CD8-positive, alpha-beta memory T cell (primary cell): Measurements from ENCODE around the gene EFCAB13. TPM values are rescaled to one million over a fixed set of nuclear protein-coding genes. Genes with fewer than 3 reads are reported as not detected.
"Not testable (repeated sequence)": the region's sequence is repeated elsewhere in the genome, so short reads cannot be mapped to it uniquely, and the experiment has no call there.

ENCODE experiments used
- CTCF ChIA-PET: fragments of 350-600 bp; sonication (Branson Sonifier 250); formaldehyde crosslinking; loops from one replicate; lab custom pipeline; 2021; ENCODE audit warnings: antibody characterized with exemption; lab: Charles Lee
- POLR2A ChIA-PET: fragments of 350-600 bp; sonication (Branson Sonifier 250); formaldehyde crosslinking; loops from one replicate; lab custom pipeline; 2021; ENCODE audit warnings: antibody characterized with exemption; lab: Charles Lee
- DNase-seq, 5 donors: peaks; one replicate each; pipeline versions ENCODE4 v3.0.0 to v3.0.0-alpha.2; 2020 to 2022; ENCODE audit warnings: mixed read lengths in 1 of 5
- H3K27ac ChIP-seq: one replicate; pipeline ENCODE4 v1.7.0; 2013; ENCODE audit warnings: low read depth, mild to moderate bottlenecking, low read length, moderate library complexity
- H3K27me3 ChIP-seq: 2 replicates; pipeline ENCODE4 v1.7.0; 2013; ENCODE audit warnings: low read length, mild to moderate bottlenecking; ENCODE audit not compliant: insufficient read depth, poor library complexity, severe bottlenecking
- H3K36me3 ChIP-seq: 2 replicates; pipeline ENCODE4 v1.7.0; 2013; ENCODE audit warnings: mild to moderate bottlenecking, low read length, moderate library complexity; ENCODE audit not compliant: insufficient read depth
- H3K4me1 ChIP-seq: 2 replicates; pipeline ENCODE4 v1.7.0; 2013; ENCODE audit warnings: mild to moderate bottlenecking, low read length, moderate library complexity; ENCODE audit not compliant: insufficient read depth
- H3K4me3 ChIP-seq: 2 replicates; pipeline ENCODE4 v1.7.0; 2013; ENCODE audit warnings: mild to moderate bottlenecking, low read length
- H3K9me3 ChIP-seq: 2 replicates; pipeline ENCODE4 v1.7.0; 2013; ENCODE audit warnings: mild to moderate bottlenecking, low read length
- H3K27ac Mint-ChIP-seq, 8 donors: one replicate each; pipeline ENCODE4 v1.8.0; 2020 to 2021; ENCODE audit warnings: mixed read lengths in 8 of 8, mild to moderate bottlenecking in 6 of 8, inconsistent platforms in 3 of 8, moderate library complexity in 3 of 8
- H3K27me3 Mint-ChIP-seq, 2 donors: one replicate each; pipeline ENCODE4 v1.8.0; 2020 to 2021; ENCODE audit warnings: mixed read lengths in 2 of 2, mild to moderate bottlenecking in 1 of 2, moderate library complexity in 1 of 2
- H3K36me3 Mint-ChIP-seq, 3 donors: one replicate each; pipeline ENCODE4 v1.8.0; 2020 to 2021; ENCODE audit warnings: mixed read lengths in 3 of 3, inconsistent platforms in 1 of 3, mild to moderate bottlenecking in 1 of 3
- H3K4me1 Mint-ChIP-seq, 3 donors: one replicate each; pipeline ENCODE4 v1.8.0; 2020 to 2021; ENCODE audit warnings: mixed read lengths in 3 of 3, inconsistent platforms in 1 of 3, mild to moderate bottlenecking in 1 of 3
- H3K4me3 Mint-ChIP-seq, 7 donors: one replicate each; pipeline ENCODE4 v1.8.0; 2020 to 2021; ENCODE audit warnings: mixed read lengths in 7 of 7, mild to moderate bottlenecking in 6 of 7, moderate library complexity in 4 of 7, inconsistent platforms in 2 of 7
- H3K9me3 Mint-ChIP-seq, 5 donors: one replicate each; pipeline ENCODE4 v1.8.0; 2020 to 2022; ENCODE audit warnings: mixed read lengths in 5 of 5, mild to moderate bottlenecking in 3 of 5, moderate library complexity in 2 of 5, inconsistent platforms in 1 of 5
- polyA plus RNA-seq: library from polyadenylated mRNA; unstranded; fragments of 300-500 nt; fragmentation: Illumina TruSeq; gene quantifications from one replicate; pipeline ENCODE4 v1.2.3, GENCODE V29; 2021
- total RNA-seq, 2 experiments: library from RNA; stranded (reverse); gene quantifications; one replicate each; pipeline ENCODE4 v1.2.3, GENCODE V29; 2021

EFCAB13 gene
- total and polyA plus RNA-seq, 3 experiments from 2014 or later = 1.4 to 4.8 (median 4.0) TPM

GRCh38 chr17:47427985-47428384, 104.2 kb downstream of the EFCAB13 start:
- ChIA-PET CTCF (no interaction called here), POLR2A (no interaction called here)
- H3K9me3 ChIP-seq = no peaks in the 10 kb centered on the region
- H3K36me3 ChIP-seq = no peaks in the 10 kb centered on the region
- H3K4me3 ChIP-seq = no peak overlapping the region
- Mint-ChIP-seq H3K27ac (no peak overlapping the region), H3K36me3 (peaks cover 9 to 16% (median 10%) of the 10 kb centered on the region in 3 donors), H3K4me3 (no peak overlapping the region), H3K9me3 (peaks cover 0 to 4% (median 0%) of the 10 kb centered on the region in 5 donors), H3K27me3 (peaks cover 15 to 19% of the 10 kb centered on the region in 2 donors), H3K4me1 (peaks cover 4 to 15% (median 8%) of the 10 kb centered on the region in 3 donors)
- H3K4me1 ChIP-seq = no peaks in the 10 kb centered on the region
- DNase-seq = no peak
- H3K27ac ChIP-seq = no peak overlapping the region
- no peaks in the 10 kb centered on the region for H3K27me3 ChIP-seq

DNA sequence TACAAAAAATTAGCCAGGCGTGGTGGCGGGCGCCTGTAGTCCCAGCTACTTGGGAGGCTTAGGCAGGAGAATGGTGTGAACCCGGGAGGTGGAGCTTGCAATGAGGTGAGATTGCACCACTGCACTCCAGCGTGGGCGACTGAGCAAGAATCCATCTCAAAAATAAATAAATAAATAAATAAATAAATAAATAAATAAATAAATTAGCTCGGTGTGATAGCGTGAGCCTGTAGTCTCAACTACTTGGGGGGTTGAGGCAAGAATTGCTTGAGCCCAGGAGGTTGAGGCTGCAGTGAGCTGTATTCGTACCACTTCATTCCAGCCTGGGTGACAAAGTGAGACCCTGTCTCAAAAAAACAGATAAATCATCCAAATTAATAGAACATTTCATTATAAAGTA, 108.5 kb downstream of the EFCAB13 start:
- H3K27ac Mint-ChIP-seq, H3K4me1 ChIP-seq, H3K4me1 Mint-ChIP-seq, H3K9me3 ChIP-seq, CTCF ChIA-PET, H3K27ac ChIP-seq, H3K4me3 ChIP-seq, H3K36me3 ChIP-seq, POLR2A ChIA-PET, H3K27me3 Mint-ChIP-seq, H3K27me3 ChIP-seq, H3K4me3 Mint-ChIP-seq, DNase-seq: not testable (repeated sequence)
- Mint-ChIP-seq H3K9me3 (peaks cover 4 to 13% (median 12%) of the 10 kb centered on the region in 5 donors), H3K36me3 (peaks cover 2 to 25% (median 3%) of the 10 kb centered on the region in 3 donors)

- no peak overlapping the region for H3K27ac ChIP-seq
- CTCF ChIA-PET = no interaction called here
- peaks cover 0 to 21% (median 4%) of the 10 kb centered on the region in 3 donors for H3K36me3 Mint-ChIP-seq
- no peaks in the 10 kb centered on the region for H3K9me3 Mint-ChIP-seq
- H3K27me3 ChIP-seq = no peaks in the 10 kb centered on the region
- no peak for DNase-seq
- H3K9me3 ChIP-seq = no peaks in the 10 kb centered on the region
- H3K4me3 ChIP-seq = no peak overlapping the region
- H3K36me3 ChIP-seq = no peaks in the 10 kb centered on the region
- no peak overlapping the region for H3K27ac Mint-ChIP-seq
- no peaks in the 10 kb centered on the region for H3K4me1 ChIP-seq
- H3K4me1 Mint-ChIP-seq = no peaks in the 10 kb centered on the region
- POLR2A ChIA-PET = no interaction called here
- no peaks in the 10 kb centered on the region for H3K27me3 Mint-ChIP-seq
- H3K4me3 Mint-ChIP-seq = no peak overlapping the region
These were observed 141.4 kb downstream of the EFCAB13 start for GRCh38 chr17:47465165-47465564.

DNA sequence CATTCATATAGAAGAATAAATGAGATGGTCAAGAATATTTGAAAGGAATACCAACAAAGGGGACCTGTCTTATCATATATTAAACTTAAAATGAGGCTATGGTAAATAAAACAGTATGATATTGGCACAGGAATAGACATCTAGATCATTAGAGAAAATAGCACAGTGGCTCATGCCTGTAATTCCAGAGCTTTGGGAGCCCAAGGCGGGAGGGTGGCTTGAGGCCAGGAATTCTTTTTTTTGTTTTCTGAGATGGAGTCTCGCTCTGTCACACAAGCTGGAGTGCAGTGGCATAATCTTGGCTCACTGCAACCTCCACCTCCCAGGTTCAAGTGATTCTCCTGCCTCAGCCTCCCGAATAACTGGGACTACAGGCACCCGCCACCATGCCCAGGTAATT, 143.2 kb downstream of the EFCAB13 start:
- H3K4me3 ChIP-seq, DNase-seq, H3K27me3 Mint-ChIP-seq, CTCF ChIA-PET, H3K27ac ChIP-seq, H3K4me1 Mint-ChIP-seq, H3K9me3 ChIP-seq, H3K4me1 ChIP-seq, POLR2A ChIA-PET, H3K27me3 ChIP-seq, H3K36me3 ChIP-seq, H3K4me3 Mint-ChIP-seq, H3K9me3 Mint-ChIP-seq: not testable (repeated sequence)
- peaks cover 0 to 24% (median 1%) of the 10 kb centered on the region in 3 donors for H3K36me3 Mint-ChIP-seq
- peak overlapping the region in 1 of 8 donors; percentile 42 for H3K27ac Mint-ChIP-seq

GRCh38 chr17:47470836-47471235, 147.1 kb downstream of the EFCAB13 start:
- Histone ChIP-seq H3K36me3 (no peaks in the 10 kb centered on the region), H3K27me3 (no peaks in the 10 kb centered on the region), H3K4me3 (no peak overlapping the region), H3K9me3 (no peaks in the 10 kb centered on the region), H3K4me1 (no peaks in the 10 kb centered on the region), H3K27ac (no peak overlapping the region)
- H3K27me3 Mint-ChIP-seq = no peaks in the 10 kb centered on the region
- peaks cover 0 to 25% (median 3%) of the 10 kb centered on the region in 3 donors for H3K36me3 Mint-ChIP-seq
- no peak overlapping the region for H3K27ac Mint-ChIP-seq
- H3K4me3 Mint-ChIP-seq = no peak overlapping the region
- no peaks in the 10 kb centered on the region for H3K4me1 Mint-ChIP-seq
- no peak for DNase-seq
- ChIA-PET POLR2A (no interaction called here), CTCF (no interaction called here)
- no peaks in the 10 kb centered on the region for H3K9me3 Mint-ChIP-seq

DNA sequence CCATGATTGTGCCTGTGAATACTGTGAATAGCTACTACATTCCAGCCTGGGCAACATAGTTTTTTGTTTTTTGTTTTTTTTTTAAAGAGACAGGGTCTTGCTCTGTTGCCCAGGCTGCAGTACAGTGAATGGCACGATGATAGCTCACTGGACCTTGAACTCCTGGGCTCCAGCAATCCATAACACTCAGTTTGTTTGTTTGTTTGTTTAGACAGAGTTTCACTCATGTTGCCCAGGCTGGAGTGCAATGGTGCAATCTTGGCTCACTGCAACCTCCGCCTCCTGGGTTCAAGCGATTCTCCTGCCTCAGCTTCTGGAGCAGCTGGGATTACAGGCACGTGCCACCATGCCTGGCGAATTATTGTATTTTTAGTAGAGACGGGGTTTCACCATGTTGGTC, 148.3 kb downstream of the EFCAB13 start:
- CTCF ChIA-PET, H3K27me3 ChIP-seq, H3K4me3 Mint-ChIP-seq, H3K4me1 Mint-ChIP-seq, H3K27ac ChIP-seq, H3K9me3 ChIP-seq, H3K4me3 ChIP-seq, H3K36me3 ChIP-seq, H3K4me1 ChIP-seq, H3K9me3 Mint-ChIP-seq, POLR2A ChIA-PET, DNase-seq, H3K27me3 Mint-ChIP-seq: not testable (repeated sequence)
- Mint-ChIP-seq H3K36me3 (peaks cover 0 to 27% (median 6%) of the 10 kb centered on the region in 3 donors), H3K27ac (peak overlapping the region in 1 of 8 donors; percentile 33)

Other genes with a start within 250 kb of the EFCAB13 start
- 100 to 1,000 TPM; 113 to 116 TPM for gene CDC27, start 134.7 kb upstream of the EFCAB13 start, total RNA-seq
- gene CDC27, start 134.7 kb upstream of the EFCAB13 start, polyA plus RNA-seq = 96.2 TPM
- not detected for gene MYL4, start 114.6 kb upstream of the EFCAB13 start, total RNA-seq
- not detected for gene MYL4, start 114.6 kb upstream of the EFCAB13 start, polyA plus RNA-seq
- gene ITGB3, start 70.1 kb upstream of the EFCAB13 start, total RNA-seq = under 1 TPM; 0.07 to 0.13 TPM
- gene ITGB3, start 70.1 kb upstream of the EFCAB13 start, polyA plus RNA-seq = not detected
- gene NPEPPS, start 207.2 kb downstream of the EFCAB13 start, total RNA-seq = 100 to 1,000 TPM in 1 of 2 experiments, 10 to 100 TPM in 1; 98.0 to 101 TPM
- gene NPEPPS, start 207.2 kb downstream of the EFCAB13 start, polyA plus RNA-seq = 48.9 TPM